HUES48 (cell line): ENCODE results near the gene ENC1.
"Not testable (repeated sequence)": the region's sequence is repeated elsewhere in the genome, so short reads cannot be mapped to it uniquely, and the experiment has no call there.

Experiments
- H3K27ac ChIP-seq: one replicate; pipeline ENCODE4 v1.7.0; 2013; ENCODE audit warnings: low read depth, low read length, inconsistent platforms
- H3K27me3 ChIP-seq: 2 replicates; pipeline ENCODE4 v1.6.1; 2013; ENCODE audit warnings: mild to moderate bottlenecking, low read length; ENCODE audit not compliant: control insufficient read depth, insufficient read depth
- H3K36me3 ChIP-seq: 2 replicates; pipeline ENCODE4 v1.6.1; 2013; ENCODE audit warnings: low read length; ENCODE audit not compliant: control insufficient read depth, insufficient read depth
- H3K4me1 ChIP-seq: 2 replicates; pipeline ENCODE4 v1.6.1; 2013; ENCODE audit warnings: mild to moderate bottlenecking, low read length; ENCODE audit not compliant: control insufficient read depth, insufficient read depth
- H3K4me3 ChIP-seq: 2 replicates; pipeline ENCODE4 v1.5.1; 2013; ENCODE audit warnings: mild to moderate bottlenecking, low read depth, low read length
- H3K9ac ChIP-seq: 2 replicates; pipeline ENCODE4 v1.6.1; 2013; ENCODE audit warnings: mild to moderate bottlenecking, low read depth, low read length, moderate library complexity
- H3K9me3 ChIP-seq: 2 replicates; pipeline ENCODE4 v1.6.1; 2013; ENCODE audit warnings: low read length; ENCODE audit not compliant: control insufficient read depth, insufficient read depth

ENC1 gene

GRCh38 chr5:74640450-74640953 lies at the start of gene ENC1:
TSS of gene ENC1 (minus strand) at chr5:74640728. CDS start at chr5:74636485, 4,243 bp downstream.
- Histone ChIP-seq H3K4me1 (peaks cover 22% of the 10 kb centered on the region), H3K27me3 (peaks cover 48% of the 10 kb centered on the region), H3K27ac (peak within 1 kb of the TSS; percentile 81), H3K9ac (peak within 1 kb of the TSS; percentile 75), H3K4me3 (peak within 1 kb of the TSS; percentile 97), H3K36me3 (peaks cover 8% of the 10 kb centered on the region; the same call in 1 of the 2 replicates), H3K9me3 (no peaks in the 10 kb centered on the region)

- Histone ChIP-seq H3K4me1 (peaks cover 5% of the 10 kb centered on the region; the same call in 1 of the 2 replicates), H3K27ac (no peak overlapping the region), H3K27me3 (no peaks in the 10 kb centered on the region), H3K9ac (no peak overlapping the region), H3K4me3 (no peak overlapping the region), H3K9me3 (no peaks in the 10 kb centered on the region), H3K36me3 (peaks cover 34% of the 10 kb centered on the region)
Measured at GRCh38 chr5:74686962-74687751, 46.6 kb upstream of the ENC1 start.

- H3K27ac ChIP-seq, result no peak overlapping the region
- peak overlapping the region; percentile 82; the same call in 1 of the 2 replicates for H3K9ac ChIP-seq
- no peaks in the 10 kb centered on the region for H3K27me3 ChIP-seq
- peak overlapping the region; percentile 80 for H3K4me3 ChIP-seq
- H3K9me3 ChIP-seq, result no peaks in the 10 kb centered on the region
- peaks cover 24% of the 10 kb centered on the region for H3K36me3 ChIP-seq
- H3K4me1 ChIP-seq, result peaks cover 5% of the 10 kb centered on the region; the same call in 1 of the 2 replicates
Measured at GRCh38 chr5:74685979-74686631, 45.6 kb upstream of the ENC1 start.

- Histone ChIP-seq H3K4me1 (peaks cover 6% of the 10 kb centered on the region), H3K4me3 (peak within 1 kb of the TSS; percentile 80), H3K9ac (peak within 1 kb of the TSS; percentile 82), H3K27me3 (no peaks in the 10 kb centered on the region), H3K27ac (peak within 1 kb of the TSS; percentile 81), H3K36me3 (peaks cover 16% of the 10 kb centered on the region), H3K9me3 (no peaks in the 10 kb centered on the region)
Measured at GRCh38 chr5:74684900-74685851, 44.6 kb upstream of the ENC1 start, which contains the start of gene HEXB. TSS of gene HEXB (plus strand) at chr5:74685233. CDS start at chr5:74685261, 28 bp downstream.

GRCh38 chr5:74679966-74680365 lies 39.4 kb upstream of the ENC1 start:
- Histone ChIP-seq H3K4me1 (peaks cover 5% of the 10 kb centered on the region), H3K27ac (no peak overlapping the region), H3K9ac (no peak overlapping the region), H3K4me3 (no peak overlapping the region), H3K27me3 (no peaks in the 10 kb centered on the region), H3K36me3 (no peaks in the 10 kb centered on the region), H3K9me3 (no peaks in the 10 kb centered on the region)

GRCh38 chr5:74679300-74679699 lies 38.8 kb upstream of the ENC1 start:
- H3K9me3 ChIP-seq, H3K36me3 ChIP-seq, H3K9ac ChIP-seq, H3K4me1 ChIP-seq, H3K27ac ChIP-seq, H3K4me3 ChIP-seq, H3K27me3 ChIP-seq: not testable (repeated sequence)

- not testable (repeated sequence) for H3K9ac ChIP-seq
Measured at GRCh38 chr5:74678123-74678522, 37.6 kb upstream of the ENC1 start.

GRCh38 chr5:74676466-74676865 lies 35.9 kb upstream of the ENC1 start:
- H3K9me3 ChIP-seq, H3K27ac ChIP-seq, H3K36me3 ChIP-seq, H3K27me3 ChIP-seq, H3K9ac ChIP-seq, H3K4me3 ChIP-seq: not testable (repeated sequence)
- H3K4me1 ChIP-seq, result peaks cover 11% of the 10 kb centered on the region

More at GRCh38 chr5:74678123-74678522, 37.6 kb upstream of the ENC1 start:
- H3K9me3 ChIP-seq, H3K27ac ChIP-seq, H3K27me3 ChIP-seq, H3K4me3 ChIP-seq, H3K36me3 ChIP-seq: not testable (repeated sequence)
- H3K4me1 ChIP-seq, result peaks cover 10% of the 10 kb centered on the region

- Histone ChIP-seq H3K27ac (no peak overlapping the region), H3K9ac (no peak overlapping the region), H3K9me3 (no peaks in the 10 kb centered on the region), H3K27me3 (no peaks in the 10 kb centered on the region), H3K4me1 (0 out of 2 replicates have a peak, but pooled peaks cover 6% of the 10 kb centered on the region), H3K36me3 (no peaks in the 10 kb centered on the region), H3K4me3 (no peak overlapping the region)
Measured at GRCh38 chr5:74673011-74673790, 32.7 kb upstream of the ENC1 start.
